K562 (cell line): ENCODE results near the gene ADRA1B. TPM values are rescaled to one million over a fixed set of nuclear protein-coding genes. Genes with fewer than 3 reads are reported as not detected.

Experiments used
- DACH1 ChIP-seq: fragments of 450-650 bp; IDR thresholded peaks from 2 replicates; pipeline ENCODE4 v1.6.1; 2018; ENCODE audit not compliant: partially characterized antibody
- ETS2 ChIP-seq: IDR thresholded peaks from 2 replicates; pipeline ENCODE4 v1.6.1; 2016; ENCODE audit warnings: borderline replicate concordance, missing genetic modification characterization, mild to moderate bottlenecking, moderate library complexity, missing compliant biosample characterization; ENCODE audit not compliant: poor library complexity, severe bottlenecking
- MED1 ChIP-seq: sonication (generic); formaldehyde crosslinking; IDR thresholded peaks from 2 replicates; pipeline ENCODE4 v1.8.1; 2023; ENCODE audit warnings: missing genetic modification reagents, borderline replicate concordance
- MITF ChIP-seq: IDR thresholded peaks from 2 replicates; pipeline ENCODE4 v1.6.1; 2014; ENCODE audit warnings: antibody characterized with exemption
- MXI1 ChIP-seq: IDR thresholded peaks from 2 replicates; pipeline ENCODE4 v1.6.1; 2011; ENCODE audit warnings: low read depth, mild to moderate bottlenecking, improper control_type of control experiment, low read length
- POLR2A ChIP-seq: fragments of 450-650 bp; conservative IDR thresholded peaks from 2 replicates; pipeline ENCODE4 v1.6.1; 2016
- PURB ChIP-seq: sonication (generic); formaldehyde crosslinking; IDR thresholded peaks from 2 replicates; pipeline ENCODE4 v1.9.0; 2021; ENCODE audit warnings: low read depth, mild to moderate bottlenecking, missing genetic modification reagents
- RFX5 ChIP-seq: IDR thresholded peaks from 2 replicates; pipeline ENCODE4 v1.6.1; 2011; ENCODE audit warnings: low read depth, mild to moderate bottlenecking, improper control_type of control experiment, low read length
- RNF2 ChIP-seq: sonication (generic); IDR thresholded peaks from 2 replicates; pipeline ENCODE4 v1.6.1; 2016
- SFPQ ChIP-seq: fragments of 200-400 bp; formaldehyde crosslinking; IDR thresholded peaks from 2 replicates; pipeline ENCODE4 v1.6.1; 2017; ENCODE audit warnings: mild to moderate bottlenecking, low read depth, low read length, moderate library complexity
- TBP ChIP-seq: optimal IDR thresholded peaks from 2 replicates; pipeline ENCODE3; 2011; ENCODE audit warnings: low read depth, low read length, improper control_type of control experiment
- ZHX1 ChIP-seq: fragments of 150-350 bp; conservative IDR thresholded peaks from 2 replicates; pipeline ENCODE4 v1.6.1; 2014; ENCODE audit warnings: low read length
- ZNF239 ChIP-seq: fragments of 250-450 bp; sonication (Bioruptor Pico); IDR thresholded peaks from 2 replicates; pipeline ENCODE4 v1.4.0; 2020; ENCODE audit warnings: mild to moderate bottlenecking
- ZNF253 ChIP-seq: fragments of 250-450 bp; sonication (Bioruptor Pico); conservative IDR thresholded peaks from 2 replicates; pipeline ENCODE4 v1.6.1; 2021; ENCODE audit warnings: mild to moderate bottlenecking
- polyA plus RNA-seq, 8 experiments: library from polyadenylated mRNA; depleted of rRNA in 4 of 8; stranded (reverse) in 5 of 8; unstranded in 3 of 8; fragments of >200 nt; fragmentation: Nextera tagmentation in 2 of 8; fragmentation: Illumina TruSeq in 1 of 8; extraction: Ambion mirVana in 2 of 8; extraction: Trizol in 1 of 8; gene quantifications; 2 replicates each; pipeline versions ENCODE4 v1.2.1 to v1.2.3, GENCODE V29; 2011 to 2014; ENCODE audit warnings: inconsistent platforms in 1 of 8, missing spikeins in 1 of 8
- total RNA-seq, 7 experiments: library from RNA; depleted of rRNA in 6 of 7; stranded (reverse); fragments of >200 nt in 6 of 7; fragmentation: Illumina TruSeq in 2 of 7; extraction: Trizol in 2 of 7; gene quantifications; 2 replicates each; pipeline versions ENCODE4 v1.2.1 to v1.2.3, GENCODE V29; 2011 to 2021; ENCODE audit warnings: low replicate concordance in 1 of 7
- TF ChIP-seq, protein P1 (sequence below): fragments of 200-800 bp; sonication (Bioruptor generic); IDR thresholded peaks from 2 replicates; pipeline ENCODE4 v1.6.1; 2017; ENCODE audit warnings: missing genetic modification characterization, missing compliant biosample characterization
- TF ChIP-seq, protein P2 (sequence below): fragments of 450-650 bp; IDR thresholded peaks from 2 replicates; pipeline ENCODE4 v1.6.1; 2017; ENCODE audit warnings: antibody characterized with exemption, mild to moderate bottlenecking

The ADRA1B gene
- total and polyA plus RNA-seq, 9 of the 15 experiments (the other 6 are each of a cell fraction or from before 2014, with no cell fraction given) = not detected

- TF ChIP-seq SFPQ (no peak), PURB (no peak), MITF (peak; percentile 77; the same call in 1 of the 2 replicates), ZNF253 (CRISPR knock-in tag) (no peak), ZHX1 (no peak), RNF2 (no peak), TBP (peak; percentile 76), ZNF239 (CRISPR knock-in tag) (peak; percentile 26; the same call in 1 of the 2 replicates), POLR2A (peak; percentile 97), MED1 (CRISPR knock-in tag) (no peak), RFX5 (no peak), MXI1 (no peak), DACH1 (no peak), ETS2 (tag) (no peak)
- TF ChIP-seq, protein P1, sequence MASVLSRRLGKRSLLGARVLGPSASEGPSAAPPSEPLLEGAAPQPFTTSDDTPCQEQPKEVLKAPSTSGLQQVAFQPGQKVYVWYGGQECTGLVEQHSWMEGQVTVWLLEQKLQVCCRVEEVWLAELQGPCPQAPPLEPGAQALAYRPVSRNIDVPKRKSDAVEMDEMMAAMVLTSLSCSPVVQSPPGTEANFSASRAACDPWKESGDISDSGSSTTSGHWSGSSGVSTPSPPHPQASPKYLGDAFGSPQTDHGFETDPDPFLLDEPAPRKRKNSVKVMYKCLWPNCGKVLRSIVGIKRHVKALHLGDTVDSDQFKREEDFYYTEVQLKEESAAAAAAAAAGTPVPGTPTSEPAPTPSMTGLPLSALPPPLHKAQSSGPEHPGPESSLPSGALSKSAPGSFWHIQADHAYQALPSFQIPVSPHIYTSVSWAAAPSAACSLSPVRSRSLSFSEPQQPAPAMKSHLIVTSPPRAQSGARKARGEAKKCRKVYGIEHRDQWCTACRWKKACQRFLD (CRISPR knock-in tag) = peak; percentile 65; the same call in 1 of the 2 replicates
- TF ChIP-seq, protein P2, sequence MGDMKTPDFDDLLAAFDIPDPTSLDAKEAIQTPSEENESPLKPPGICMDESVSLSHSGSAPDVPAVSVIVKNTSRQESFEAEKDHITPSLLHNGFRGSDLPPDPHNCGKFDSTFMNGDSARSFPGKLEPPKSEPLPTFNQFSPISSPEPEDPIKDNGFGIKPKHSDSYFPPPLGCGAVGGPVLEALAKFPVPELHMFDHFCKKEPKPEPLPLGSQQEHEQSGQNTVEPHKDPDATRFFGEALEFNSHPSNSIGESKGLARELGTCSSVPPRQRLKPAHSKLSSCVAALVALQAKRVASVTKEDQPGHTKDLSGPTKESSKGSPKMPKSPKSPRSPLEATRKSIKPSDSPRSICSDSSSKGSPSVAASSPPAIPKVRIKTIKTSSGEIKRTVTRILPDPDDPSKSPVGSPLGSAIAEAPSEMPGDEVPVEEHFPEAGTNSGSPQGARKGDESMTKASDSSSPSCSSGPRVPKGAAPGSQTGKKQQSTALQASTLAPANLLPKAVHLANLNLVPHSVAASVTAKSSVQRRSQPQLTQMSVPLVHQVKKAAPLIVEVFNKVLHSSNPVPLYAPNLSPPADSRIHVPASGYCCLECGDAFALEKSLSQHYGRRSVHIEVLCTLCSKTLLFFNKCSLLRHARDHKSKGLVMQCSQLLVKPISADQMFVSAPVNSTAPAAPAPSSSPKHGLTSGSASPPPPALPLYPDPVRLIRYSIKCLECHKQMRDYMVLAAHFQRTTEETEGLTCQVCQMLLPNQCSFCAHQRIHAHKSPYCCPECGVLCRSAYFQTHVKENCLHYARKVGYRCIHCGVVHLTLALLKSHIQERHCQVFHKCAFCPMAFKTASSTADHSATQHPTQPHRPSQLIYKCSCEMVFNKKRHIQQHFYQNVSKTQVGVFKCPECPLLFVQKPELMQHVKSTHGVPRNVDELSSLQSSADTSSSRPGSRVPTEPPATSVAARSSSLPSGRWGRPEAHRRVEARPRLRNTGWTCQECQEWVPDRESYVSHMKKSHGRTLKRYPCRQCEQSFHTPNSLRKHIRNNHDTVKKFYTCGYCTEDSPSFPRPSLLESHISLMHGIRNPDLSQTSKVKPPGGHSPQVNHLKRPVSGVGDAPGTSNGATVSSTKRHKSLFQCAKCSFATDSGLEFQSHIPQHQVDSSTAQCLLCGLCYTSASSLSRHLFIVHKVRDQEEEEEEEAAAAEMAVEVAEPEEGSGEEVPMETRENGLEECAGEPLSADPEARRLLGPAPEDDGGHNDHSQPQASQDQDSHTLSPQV = no peak
Observed at GRCh38 chr5:160008877-160009590, 92.8 kb downstream of the ADRA1B start, which contains the start of gene TTC1 (continued).
